NCI-H510A (cell line): ENCODE measurements around the gene CALML3.
"Not testable (repeated sequence)": the region's sequence is repeated elsewhere in the genome, so short reads cannot be mapped to it uniquely, and the experiment has no call there.

Experiments
- DNase-seq: peaks from one replicate; lab custom pipeline; 2025; lab: John Stamatoyannopoulos, UW

Gene CALML3

DNA sequence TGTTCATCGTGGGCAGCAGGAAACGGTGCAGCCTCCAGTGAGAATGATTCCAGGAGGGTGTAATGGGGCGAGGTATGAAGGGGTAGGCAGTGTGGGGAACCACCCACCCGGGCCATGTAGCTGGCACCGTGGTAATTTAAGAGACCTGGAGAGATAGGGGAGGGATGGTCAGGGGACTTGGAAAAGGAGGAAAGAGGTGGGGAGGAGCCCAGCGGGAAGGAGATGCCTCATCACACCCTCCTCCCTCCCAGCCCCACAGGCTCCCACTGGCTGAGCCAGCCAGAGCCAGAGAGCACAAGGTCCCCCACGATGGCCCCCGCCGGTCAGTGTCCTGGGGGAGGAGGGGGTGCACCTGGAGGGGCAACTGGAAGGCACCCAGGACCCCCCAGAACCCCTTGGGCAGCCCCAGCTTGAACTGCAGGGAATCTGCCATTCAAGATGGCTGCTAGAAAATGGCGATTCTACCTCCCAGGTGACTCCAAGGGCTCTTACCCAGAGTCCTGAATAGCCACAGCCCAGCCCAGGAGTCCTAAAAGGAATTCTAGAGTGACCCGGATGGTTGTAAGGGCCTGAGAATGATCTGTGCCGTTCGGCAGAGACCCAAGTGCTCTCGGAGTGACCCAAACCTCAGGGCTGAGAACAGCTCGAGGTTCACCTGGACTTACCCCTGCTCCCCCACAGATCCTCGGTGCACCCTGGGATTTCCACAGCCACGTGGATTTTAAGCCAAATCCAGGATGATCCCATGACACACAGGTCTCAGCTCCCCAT lies 28.8 kb downstream of the CALML3 start:
- DNase-seq, result no peak

DNA sequence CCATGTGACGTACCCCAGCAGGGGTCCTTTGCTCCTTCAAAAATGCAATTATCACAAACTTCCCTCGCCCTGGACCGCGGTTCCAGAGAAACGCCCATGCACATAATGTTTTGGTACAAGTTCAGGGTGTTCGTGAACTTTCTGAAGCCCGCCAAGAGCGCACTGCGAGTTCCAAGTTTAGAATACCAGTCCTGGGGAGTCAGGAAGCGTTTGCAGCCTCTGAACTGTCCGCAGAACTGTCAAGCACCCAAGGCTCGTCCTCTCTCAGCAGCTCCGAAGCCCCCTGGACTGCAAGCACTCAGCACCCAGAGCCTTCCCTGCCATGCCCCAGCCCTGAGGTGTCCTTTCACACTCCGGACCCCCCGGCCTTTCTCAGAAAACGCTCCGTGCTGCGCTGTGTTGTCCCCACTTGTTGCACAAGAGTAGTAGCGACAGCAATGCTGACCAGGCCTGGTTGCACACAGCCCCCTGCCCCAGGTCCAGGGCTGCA lies 30.3 kb downstream of the CALML3 start:
- DNase-seq, result no peak

DNA sequence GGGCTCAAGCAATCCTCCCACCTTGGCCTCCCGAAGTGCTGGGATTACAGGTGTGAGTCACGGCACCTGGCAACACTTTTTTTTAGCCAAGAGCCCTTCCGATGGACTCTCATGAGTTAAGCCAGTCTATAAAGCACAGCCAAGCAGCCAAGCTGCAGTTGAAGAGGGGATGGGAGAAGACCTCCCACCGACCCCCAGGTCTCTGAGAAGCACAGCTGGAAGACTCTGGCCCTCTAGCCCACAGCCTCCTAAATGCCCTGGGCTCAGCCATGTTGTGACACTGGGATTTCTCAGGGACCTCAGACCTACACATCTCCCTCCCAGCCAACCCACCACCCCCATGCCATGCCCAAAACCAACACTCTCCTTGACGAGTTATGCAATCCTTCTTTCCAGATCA lies 31.1 kb downstream of the CALML3 start:
- no peak for DNase-seq

DNA sequence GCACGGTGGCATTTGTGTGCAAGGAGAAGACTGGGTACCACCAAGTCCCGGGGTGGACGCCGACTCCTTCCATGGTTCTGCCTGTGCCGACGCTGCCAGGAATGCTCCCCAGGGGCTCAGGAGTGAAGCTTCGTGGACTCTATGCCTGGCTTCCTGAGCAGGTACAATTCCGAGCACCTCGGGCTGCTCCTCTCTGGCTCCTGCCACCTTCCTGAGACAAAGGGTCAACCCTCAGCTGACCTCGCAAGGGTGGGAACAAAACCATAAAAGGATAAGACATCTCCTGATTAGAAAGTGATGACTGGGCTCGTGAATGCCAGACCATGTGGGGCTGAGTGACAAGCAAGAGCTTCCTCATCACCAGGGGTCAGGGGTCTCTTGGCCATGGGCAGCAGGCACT lies 31.8 kb downstream of the CALML3 start:
- DNase-seq, result no peak

DNA sequence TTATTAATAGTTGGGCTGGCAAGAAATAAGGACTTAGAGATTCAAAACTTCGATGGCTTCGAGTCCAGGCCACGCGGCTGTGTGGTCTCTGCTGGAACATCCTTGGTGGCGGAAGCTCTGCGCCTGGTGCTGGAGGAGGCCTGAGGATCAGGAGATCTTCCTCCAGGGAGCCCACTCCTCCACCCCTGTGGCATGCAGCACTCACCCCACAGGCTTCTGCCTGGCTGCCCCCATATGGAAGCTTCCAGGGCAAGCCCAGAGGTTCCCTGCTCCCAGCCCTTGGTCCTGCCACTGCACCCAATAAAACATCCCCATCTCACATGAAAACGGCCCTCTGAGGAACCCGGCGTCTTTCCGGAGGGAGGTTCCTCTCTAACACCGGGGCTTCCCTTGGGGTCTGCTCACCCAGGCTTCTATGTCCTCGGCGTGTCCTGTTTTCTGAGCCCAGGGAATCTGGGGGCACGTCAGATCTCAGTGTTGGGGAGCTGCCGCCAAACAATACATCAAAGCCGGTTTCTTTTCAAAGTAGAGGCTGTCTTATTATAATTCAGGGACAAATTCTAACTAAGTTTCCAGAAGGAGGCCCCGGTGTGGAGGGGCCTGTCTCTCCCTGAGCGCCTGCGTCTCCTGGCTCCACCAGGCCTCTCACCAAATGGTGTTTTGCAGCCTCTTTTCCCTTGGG lies 32.4 kb downstream of the CALML3 start:
- no peak for DNase-seq

DNA sequence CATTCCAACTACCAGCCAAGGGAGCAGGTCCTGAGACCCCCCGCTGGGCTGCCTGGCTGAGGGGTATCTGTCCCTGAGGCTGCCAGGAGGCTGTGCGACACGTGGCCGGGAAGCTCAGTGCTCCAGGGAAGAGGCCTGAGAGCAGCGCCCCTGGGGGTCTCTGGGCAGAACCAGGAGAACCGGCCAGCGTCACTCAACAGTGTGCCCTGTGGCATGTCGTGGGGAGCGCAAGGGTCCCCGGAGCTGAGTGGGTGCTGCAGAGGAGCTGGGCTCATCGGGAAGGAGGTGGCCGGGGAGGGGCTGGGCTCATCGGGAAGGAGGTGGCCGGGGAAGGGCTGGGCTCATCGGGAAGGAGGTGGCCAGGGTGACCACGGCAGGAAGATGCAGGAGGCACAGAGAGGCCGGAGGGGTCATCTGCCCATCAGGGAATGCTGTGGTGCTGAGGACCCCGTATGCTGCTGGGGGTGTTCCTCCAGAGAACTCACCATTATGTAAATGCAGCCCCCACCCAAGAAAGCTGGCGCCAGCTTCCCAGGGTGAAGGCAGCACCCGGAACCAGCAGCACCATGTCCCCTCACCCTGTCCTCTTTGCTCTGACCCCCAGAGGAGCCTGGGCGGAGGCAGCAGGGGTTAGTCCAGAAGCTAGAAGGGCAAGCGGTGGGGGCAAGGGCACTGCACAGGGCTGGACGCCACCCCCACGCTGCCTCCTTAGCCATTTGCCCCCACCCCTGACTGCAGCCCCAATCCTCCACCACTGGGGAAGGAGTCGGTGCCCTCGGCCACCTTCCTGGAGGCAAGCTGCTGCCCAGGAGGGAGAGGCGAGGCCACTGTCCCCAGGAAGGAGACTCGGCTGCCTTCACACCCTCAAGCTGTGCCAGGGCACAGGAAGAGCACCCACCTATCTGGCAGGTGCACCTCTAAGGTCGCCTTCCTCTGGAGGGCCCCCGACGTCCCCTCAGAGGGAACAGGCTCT lies 33.3 kb downstream of the CALML3 start:
- DNase-seq, result no peak

DNA sequence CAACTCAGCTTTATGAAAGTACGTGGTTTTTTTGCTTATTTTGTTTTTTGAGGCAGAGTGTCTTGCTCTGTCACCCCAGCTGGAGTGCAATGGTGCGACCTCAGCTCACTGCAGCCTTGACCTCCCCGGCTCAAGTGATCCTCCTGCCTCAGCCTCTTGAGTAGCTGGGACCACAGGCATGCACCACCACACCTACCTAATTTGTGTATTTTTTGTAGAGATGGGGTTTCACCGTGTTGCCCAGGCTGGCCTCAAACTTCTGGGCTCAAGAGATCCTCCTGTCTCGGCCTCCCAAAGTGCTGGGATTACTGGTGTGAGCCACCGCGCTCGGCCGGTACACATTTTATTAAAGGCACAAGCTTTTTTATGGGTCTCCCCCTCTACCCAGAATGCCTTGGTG lies 34.3 kb downstream of the CALML3 start:
- DNase-seq, result not testable (repeated sequence)

DNA sequence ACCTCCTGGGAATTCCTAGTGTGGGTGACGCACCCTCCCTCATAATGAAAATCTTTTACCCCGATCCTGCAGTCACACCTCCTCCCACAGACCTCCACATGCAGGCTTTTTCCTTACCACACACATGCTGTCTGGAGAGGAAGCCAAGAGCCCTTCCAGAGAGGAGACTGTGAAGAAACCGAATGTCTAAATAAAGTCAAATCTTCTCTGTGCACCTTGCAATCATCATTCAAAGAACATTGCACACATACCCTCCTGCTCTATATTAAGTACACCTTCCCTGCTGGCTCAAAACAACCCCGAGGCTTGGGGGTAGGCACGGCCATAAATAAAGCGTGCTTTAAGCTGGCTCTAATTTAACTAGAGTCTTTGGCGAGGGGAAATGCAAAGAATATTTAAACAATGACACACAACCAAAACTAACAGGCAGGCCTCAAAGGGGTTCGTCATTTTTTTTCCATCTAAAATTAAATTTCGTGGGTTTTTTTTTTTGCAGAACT lies 34.9 kb downstream of the CALML3 start:
- DNase-seq, result no peak

DNA sequence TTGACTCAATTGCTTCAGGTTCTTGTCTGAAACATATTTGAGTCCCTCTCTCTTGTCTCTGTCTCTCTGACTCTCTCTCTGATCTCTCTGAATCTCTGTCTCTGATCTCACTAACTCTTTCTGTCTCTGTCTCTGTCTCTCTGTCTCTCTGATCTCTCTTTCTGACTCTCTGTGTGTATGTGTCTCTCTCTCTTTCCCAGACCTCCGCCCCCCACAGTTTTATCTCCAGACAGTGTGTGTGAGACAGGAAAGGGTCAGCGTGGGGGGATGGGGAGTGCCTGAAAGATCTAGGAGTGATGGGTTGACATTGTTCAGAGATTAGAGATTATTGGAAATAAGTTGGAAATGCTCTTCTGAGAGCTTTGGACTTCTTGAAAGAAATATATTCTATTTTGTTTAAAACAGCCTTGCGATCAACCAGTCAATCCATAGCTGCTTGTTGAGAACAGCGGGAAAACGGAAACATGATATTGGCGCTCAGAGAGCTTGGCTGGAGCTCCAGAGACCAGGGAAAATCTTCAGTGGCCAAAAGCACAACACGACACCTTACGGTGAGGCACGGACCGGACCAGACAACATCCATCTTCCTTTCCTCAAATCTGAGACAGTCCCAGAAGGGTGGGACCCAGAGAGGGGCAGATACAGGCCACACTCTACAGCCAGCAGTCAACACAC lies 35.5 kb downstream of the CALML3 start:
- DNase-seq, result no peak

DNA sequence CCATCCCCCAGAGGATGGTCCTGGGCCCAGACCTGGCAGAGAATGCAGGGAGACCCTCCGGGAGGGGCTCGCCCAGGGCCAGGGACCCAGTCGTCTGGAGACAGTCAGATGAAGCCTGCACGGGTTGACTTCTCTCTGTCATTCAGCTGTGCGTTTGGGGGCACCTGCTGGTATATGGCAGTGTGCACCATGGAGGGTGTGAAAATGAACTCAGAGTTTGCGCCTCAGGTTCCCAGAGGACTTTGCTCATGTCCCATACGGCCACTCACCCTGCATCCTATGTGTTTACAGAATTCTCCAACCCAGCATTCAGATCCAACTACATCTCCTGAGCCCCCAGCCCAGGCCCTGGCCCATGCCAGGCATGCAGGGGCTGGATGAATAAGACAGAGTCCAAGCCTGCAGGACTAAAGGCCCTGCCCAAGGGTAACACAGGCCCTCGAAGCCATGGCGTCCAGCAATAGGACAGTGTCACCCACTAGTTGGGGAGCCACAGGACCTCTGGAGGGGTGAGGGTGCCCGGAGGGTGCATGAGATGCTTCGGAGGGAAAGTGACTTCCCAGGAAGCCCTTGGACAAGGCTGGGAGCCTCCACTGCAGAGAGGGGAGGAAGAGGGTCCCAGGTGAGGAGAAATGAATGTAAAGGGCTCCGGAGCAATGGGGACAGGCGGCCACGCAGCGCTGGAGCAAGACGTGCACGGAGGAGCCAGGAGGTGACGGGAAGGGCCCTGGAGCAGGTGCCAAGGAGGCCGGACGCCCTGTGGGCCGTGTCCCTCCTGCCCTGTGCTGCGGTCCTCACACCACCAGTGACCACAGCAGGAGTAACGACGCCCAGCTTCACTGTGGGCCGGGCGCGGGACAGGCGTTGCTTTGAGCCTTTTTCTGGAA lies 36.3 kb downstream of the CALML3 start:
- DNase-seq, result no peak

DNA sequence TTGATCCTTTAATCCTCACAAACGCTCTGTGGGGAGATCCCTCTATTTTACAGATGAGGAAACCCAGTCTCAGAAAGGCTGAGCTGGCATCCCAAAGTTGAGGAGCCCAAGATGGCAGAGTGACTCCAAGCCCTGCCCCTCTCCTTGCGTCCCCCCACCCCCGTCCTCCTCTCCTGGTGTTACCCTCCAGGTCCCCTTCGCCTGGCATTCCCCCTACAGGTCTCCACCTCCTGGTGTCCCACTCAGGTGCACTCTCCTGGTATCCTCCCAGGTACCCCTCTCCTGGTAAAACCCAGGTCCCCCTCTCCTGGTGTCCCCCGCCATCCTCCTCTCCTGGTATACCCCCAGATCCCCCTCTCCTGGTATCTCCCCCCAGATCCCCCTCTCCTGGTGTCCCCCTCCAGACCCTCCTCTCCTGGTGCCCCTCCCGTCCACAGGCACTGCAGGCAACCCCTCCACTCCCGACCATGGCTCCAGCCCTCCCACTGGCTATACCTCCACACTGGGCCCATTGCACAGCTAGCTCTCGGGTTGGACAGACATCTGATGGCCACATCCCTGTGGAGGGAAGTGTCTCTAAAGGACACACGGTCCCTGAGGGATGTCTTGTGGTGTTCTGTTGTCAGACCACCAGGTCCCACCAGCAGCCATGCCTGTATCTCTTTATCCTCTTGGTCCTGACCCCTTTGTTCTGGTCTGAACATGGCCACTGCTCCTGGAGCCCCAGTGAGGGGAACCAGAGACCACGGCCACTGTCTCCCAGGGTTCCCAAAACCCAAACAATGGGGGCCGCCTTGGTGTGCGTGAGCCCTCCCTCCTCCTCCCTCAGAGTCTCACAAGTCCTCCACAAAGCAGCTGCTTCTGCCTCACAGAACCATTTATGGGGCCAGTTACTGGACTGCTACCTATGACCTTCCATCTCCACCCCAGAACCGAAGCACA lies 37.2 kb downstream of the CALML3 start:
- no peak for DNase-seq

DNA sequence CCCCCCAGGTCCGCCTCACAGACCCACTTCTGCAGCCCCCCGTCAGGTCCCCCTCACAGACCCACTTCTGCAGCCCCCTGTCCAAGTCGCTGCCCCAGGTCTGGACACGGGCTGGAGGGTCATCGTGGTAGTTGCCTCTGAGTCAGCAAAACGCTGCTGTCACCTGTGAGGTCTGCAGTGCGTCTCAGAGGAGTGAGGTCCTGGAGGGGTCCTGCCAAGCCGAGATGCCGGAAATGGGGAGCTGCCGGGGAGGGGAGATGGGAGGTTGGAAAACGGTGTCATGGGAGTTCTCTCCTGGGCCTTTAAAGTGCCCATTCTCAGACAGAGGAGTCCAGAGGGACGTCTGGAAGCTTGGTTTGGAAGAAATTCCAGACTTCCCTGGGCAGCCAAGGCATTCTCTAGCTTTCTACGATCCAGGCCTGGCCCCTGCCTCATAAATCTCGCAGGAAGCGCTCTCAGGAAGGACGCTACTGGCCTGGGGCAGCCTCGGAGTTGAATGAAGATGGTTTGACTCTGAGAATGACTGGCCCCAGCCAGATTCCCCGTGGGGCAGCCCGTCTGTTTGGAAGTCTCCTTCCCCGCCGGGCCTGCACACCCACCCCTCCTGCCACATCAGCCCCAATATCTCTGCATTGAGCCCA lies 38.7 kb downstream of the CALML3 start:
- no peak for DNase-seq

DNA sequence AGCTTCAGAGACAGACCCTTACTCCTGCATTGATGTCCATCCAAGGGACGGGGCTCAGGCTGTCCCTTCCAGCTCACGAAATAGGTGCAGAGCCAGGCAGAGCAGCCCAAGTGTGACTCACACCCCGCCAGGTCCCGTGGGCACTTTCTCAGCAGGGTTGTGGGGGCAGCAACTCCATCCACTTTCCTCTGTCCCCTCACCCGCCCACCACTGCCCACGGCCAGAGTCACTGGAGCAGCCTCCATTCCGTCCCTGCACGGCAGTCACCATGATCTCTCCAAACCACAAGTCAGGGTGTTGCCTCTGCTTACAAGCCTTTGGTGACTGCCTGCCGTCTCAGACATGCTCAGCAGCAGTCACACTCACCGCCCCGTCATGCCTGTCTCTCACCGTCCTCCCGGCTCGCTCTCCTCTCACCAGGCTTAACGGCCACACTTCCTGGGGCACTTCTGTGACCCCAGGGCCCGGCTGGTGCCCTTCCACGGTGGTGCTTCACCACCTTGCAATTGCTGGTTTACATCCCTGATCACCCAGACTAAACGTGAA lies 39.3 kb downstream of the CALML3 start:
- DNase-seq, result no peak

DNA sequence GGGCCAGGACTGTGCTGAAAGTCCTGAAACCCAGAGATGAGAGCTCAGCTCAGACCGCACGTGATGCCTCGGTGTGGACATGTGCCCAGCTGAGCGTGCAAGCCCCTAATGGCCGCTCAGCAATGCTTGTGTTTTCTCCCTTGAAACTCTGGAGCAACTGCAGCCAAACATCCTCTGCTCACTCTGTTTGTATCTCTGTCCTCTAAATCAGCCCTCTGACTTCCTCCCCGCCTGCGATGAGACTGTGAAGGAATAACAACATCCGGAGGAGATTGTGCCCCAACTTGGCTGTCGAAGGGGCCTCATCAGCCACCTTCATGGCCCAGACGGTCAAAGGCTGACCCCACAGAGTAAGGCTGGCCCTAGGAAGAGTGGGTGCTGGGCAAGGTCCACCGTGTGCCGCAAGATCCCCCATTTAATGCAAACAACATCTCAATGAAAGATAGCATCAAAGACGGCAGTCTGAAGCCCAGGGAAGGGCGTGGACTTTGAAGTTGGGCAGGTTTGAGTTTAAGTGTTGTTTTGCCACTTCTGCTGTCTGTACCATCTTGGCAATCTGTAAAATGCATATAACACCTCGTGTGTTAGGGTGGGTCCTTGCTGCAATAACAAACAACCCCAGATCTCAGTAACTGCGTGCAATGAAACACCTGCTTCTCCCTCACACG lies 39.9 kb downstream of the CALML3 start:
- DNase-seq, result no peak

DNA sequence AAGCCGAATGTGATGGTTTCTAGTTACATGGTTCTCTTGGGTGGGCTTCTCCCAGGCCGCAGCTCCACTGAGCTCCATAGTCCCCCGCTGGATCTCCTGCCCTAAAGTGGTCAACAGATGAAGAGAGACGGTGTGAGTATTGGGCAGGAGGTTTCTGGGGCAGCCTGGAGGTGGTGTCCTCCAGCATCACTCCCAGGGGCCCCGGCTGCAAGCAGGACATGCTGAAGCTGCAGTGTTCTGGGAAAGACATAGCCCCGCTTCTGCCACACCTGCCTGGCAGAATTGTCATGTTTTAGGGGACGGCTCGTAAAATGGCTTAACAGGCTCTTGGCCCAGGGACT lies 40.4 kb downstream of the CALML3 start:
- DNase-seq, result no peak

DNA sequence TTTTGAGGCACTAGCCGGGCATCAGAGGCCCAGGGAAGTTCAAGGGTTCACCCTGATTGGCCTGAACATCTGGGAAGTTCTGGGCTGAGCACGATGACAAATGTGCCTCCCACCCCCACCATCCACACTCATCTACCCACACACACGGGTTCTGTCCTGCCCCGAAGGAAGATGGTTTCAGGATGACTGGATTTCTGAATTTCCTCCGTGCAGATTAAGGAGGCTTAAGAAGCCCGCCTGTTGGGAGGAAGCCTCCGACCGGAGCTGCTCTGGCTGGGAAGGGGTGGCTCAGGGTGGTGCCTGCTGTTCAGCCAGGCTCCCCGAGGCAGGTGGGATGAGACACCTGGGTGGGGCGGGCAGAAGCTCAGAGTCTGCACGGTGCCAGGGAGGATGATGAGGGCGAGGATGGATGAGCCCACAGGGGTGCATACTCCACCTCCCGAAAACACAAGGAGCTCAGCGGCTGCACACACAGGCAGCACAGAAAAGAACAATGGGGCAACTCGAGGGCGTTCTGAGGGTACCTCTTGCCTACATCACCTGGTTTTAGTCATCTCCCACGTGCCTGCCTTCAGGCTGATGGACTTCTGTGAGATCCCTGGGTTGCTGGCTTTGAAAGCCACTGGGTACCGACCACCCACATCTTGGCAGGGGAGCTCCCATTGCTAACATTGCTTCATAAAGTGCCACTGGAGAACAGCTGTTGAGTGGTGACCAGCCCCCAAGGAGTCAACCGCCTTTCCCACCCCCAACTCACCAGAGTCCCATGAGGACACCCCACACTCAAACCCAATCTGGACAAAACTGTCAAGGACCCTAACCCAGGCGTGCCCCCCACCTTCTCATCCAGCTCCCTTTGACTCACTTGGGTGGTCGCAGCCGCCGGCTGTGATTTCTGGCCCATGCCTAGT lies 41.2 kb downstream of the CALML3 start:
- DNase-seq, result no peak

DNA sequence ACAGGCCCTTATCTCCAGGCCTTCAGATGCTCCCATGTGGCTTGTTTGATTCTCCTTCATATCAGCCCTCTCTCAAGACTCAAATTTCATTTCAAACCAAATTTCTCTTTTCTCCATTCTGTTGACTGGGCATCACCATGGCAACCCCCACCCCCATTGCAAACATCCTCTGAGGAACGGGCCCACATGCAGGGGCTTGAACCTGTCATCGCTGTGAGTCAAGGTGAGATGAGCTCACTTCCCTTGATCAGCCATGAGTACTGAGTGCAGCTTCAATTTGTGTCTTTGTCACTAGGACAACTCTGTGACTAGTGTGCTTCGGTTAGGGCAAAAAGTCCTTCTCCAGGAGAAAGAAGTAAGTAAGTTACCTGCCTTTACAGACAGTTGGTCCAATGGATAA lies 41.9 kb downstream of the CALML3 start:
- no peak for DNase-seq
